Fibroblast of villous mesenchyme (primary cell): ENCODE measurements around the gene HES5. TPM values are rescaled to one million over a fixed set of nuclear protein-coding genes. Genes with fewer than 3 reads are reported as not detected.

ENCODE experiments used
- DNase-seq: peaks from one replicate; pipeline ENCODE4 v3.0.0-alpha.2; 2010; ENCODE audit warnings: low read depth
- H3K4me3 ChIP-seq: 2 replicates; pipeline ENCODE4 v1.5.1; 2011; ENCODE audit warnings: low read depth, mild to moderate bottlenecking, low read length
- total RNA-seq: library from RNA; depleted of rRNA; stranded (reverse); fragments of >200 nt; gene quantifications from 2 replicates; pipeline ENCODE4 v1.2.3, GENCODE V29; 2012
- TF ChIP-seq, protein P1 (sequence below): IDR thresholded peaks from 2 replicates; pipeline ENCODE4 v1.5.1; 2012; ENCODE audit warnings: low read depth, mild to moderate bottlenecking, low read length; ENCODE audit not compliant: insufficient read depth

The HES5 gene
- total RNA-seq, 1 donor = under 0.01 TPM

DNA sequence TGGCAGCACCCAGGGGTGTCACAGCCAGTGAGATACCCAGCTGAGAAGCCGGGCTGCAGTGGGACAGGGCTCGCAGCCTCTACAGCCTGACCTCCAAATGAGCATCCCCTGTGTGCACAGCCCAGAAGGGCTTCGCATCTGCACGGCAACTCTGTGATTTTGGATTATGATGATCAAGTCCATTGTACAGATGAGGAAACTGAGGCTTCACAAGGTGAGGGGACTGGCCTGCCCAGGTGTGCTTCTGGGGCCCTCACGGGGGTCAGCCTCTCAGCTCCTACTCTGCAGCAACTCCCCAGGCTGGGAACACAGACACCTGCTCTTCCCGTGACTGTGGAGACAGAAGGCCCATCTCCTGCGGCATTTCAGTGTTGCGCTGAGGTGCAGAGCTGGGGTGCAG is 8.8 kb upstream of the HES5 start:
- TF ChIP-seq, protein P1, sequence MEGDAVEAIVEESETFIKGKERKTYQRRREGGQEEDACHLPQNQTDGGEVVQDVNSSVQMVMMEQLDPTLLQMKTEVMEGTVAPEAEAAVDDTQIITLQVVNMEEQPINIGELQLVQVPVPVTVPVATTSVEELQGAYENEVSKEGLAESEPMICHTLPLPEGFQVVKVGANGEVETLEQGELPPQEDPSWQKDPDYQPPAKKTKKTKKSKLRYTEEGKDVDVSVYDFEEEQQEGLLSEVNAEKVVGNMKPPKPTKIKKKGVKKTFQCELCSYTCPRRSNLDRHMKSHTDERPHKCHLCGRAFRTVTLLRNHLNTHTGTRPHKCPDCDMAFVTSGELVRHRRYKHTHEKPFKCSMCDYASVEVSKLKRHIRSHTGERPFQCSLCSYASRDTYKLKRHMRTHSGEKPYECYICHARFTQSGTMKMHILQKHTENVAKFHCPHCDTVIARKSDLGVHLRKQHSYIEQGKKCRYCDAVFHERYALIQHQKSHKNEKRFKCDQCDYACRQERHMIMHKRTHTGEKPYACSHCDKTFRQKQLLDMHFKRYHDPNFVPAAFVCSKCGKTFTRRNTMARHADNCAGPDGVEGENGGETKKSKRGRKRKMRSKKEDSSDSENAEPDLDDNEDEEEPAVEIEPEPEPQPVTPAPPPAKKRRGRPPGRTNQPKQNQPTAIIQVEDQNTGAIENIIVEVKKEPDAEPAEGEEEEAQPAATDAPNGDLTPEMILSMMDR = no peak
- H3K4me3 ChIP-seq = no peak overlapping the region
- no peak for DNase-seq

GRCh38 chr1:2538376-2538775 is 8.3 kb upstream of the HES5 start:
- H3K4me3 ChIP-seq = no peak overlapping the region
- TF ChIP-seq, protein P1 = no peak
- DNase-seq = no peak

GRCh38 chr1:2537784-2538115 is 7.7 kb upstream of the HES5 start:
- no peak for DNase-seq
- TF ChIP-seq, protein P1 = no peak
- H3K4me3 ChIP-seq = no peak overlapping the region

- no peak overlapping the region for H3K4me3 ChIP-seq
- no peak for DNase-seq
- TF ChIP-seq, protein P1 = no peak
Measured at GRCh38 chr1:2535981-2536380, 5.9 kb upstream of the HES5 start.

- TF ChIP-seq, protein P1 = no peak
- H3K4me3 ChIP-seq = no peak overlapping the region
- no peak for DNase-seq
Measured at GRCh38 chr1:2535455-2535854, 5.4 kb upstream of the HES5 start.

GRCh38 chr1:2534687-2535441 is 4.8 kb upstream of the HES5 start:
- DNase-seq = peak; percentile 47
- H3K4me3 ChIP-seq = no peak overlapping the region
- TF ChIP-seq, protein P1 = no peak

- H3K4me3 ChIP-seq = no peak overlapping the region
- TF ChIP-seq, protein P1 = no peak
- DNase-seq = no peak
Measured at GRCh38 chr1:2534315-2534686, 4.2 kb upstream of the HES5 start.
